EL (cell line): ENCODE results near the gene GATA5.

Experiments
- DNase-seq: peaks from one replicate; pipeline ENCODE4 v3.0.0-alpha.2; 2016

Gene GATA5

GRCh38 chr20:62452475-62453095 is 23.2 kb downstream of the GATA5 start:
- DNase-seq = no peak

- no peak for DNase-seq
These were observed 23.8 kb downstream of the GATA5 start for GRCh38 chr20:62451970-62452369.

- no peak for DNase-seq
These were observed 24.5 kb downstream of the GATA5 start for GRCh38 chr20:62451156-62451767.

- no peak for DNase-seq
These were observed 25.7 kb downstream of the GATA5 start for GRCh38 chr20:62449951-62450691.

- no peak for DNase-seq
These were observed 27.0 kb downstream of the GATA5 start for GRCh38 chr20:62448788-62449187.

GRCh38 chr20:62448038-62448437 is 27.8 kb downstream of the GATA5 start:
- DNase-seq = no peak

GRCh38 chr20:62446888-62447869 is 28.6 kb downstream of the GATA5 start:
- no peak for DNase-seq

GRCh38 chr20:62446481-62446880 is 29.3 kb downstream of the GATA5 start:
- no peak for DNase-seq

GRCh38 chr20:62445553-62446340 is 30.0 kb downstream of the GATA5 start:
- no peak for DNase-seq

- no peak for DNase-seq
These were observed 31.5 kb downstream of the GATA5 start for GRCh38 chr20:62444286-62444685.

- DNase-seq = peak; percentile 35
These were observed 33.7 kb downstream of the GATA5 start for GRCh38 chr20:62441987-62442539.

- no peak for DNase-seq
These were observed 36.6 kb downstream of the GATA5 start for GRCh38 chr20:62439218-62439617.

- no peak for DNase-seq
These were observed 37.9 kb downstream of the GATA5 start for GRCh38 chr20:62437927-62438326.

- no peak for DNase-seq
These were observed 38.3 kb downstream of the GATA5 start for GRCh38 chr20:62437496-62437895.

GRCh38 chr20:62436692-62437091 is 39.1 kb downstream of the GATA5 start:
- no peak for DNase-seq

- DNase-seq = no peak
These were observed 41.9 kb downstream of the GATA5 start for GRCh38 chr20:62433658-62434497.

- DNase-seq = no peak
These were observed 44.8 kb downstream of the GATA5 start for GRCh38 chr20:62430866-62431447.

GRCh38 chr20:62430311-62430853 is 45.4 kb downstream of the GATA5 start:
- DNase-seq = no peak

- DNase-seq = no peak
These were observed 46.1 kb downstream of the GATA5 start for GRCh38 chr20:62429455-62430310.
